GM10847 (cell line): ENCODE measurements around the gene DLX4.

Experiments
- POLR2A ChIP-seq: IDR thresholded peaks from 2 replicates; pipeline ENCODE4 v1.6.1; 2011; ENCODE audit not compliant: insufficient read length; ENCODE audit errors: extremely low read depth

DLX4 gene, protein sequence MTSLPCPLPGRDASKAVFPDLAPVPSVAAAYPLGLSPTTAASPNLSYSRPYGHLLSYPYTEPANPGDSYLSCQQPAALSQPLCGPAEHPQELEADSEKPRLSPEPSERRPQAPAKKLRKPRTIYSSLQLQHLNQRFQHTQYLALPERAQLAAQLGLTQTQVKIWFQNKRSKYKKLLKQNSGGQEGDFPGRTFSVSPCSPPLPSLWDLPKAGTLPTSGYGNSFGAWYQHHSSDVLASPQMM

DNA sequence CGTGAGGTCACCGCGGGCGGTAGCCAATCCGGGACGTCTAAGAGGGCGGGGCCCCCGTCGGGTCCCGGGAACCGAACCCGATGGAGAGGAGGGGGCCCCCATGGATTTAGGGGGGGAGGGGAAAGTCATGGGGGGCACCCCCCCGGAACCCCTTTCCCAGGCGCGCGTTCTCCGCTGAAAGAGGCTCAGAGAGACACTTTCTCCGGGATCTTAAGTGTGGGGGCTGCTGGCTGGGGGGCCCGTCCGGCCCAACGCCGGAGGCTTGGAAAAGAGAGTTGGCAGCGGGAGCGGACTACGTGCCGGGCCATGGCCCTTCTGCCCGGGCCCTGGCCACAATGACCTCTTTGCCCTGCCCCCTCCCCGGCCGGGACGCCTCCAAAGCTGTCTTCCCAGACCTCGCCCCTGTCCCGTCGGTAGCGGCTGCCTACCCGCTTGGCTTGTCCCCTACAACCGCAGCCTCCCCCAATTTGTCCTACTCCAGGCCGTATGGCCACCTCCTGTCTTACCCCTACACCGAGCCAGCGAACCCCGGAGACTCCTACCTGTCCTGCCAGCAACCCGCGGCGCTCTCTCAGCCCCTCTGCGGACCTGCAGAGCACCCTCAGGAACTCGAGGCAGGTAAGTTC, at the start of gene DLX4:
DLX4 (plus strand) TSS at position 57 of the 626 bp plus-strand sequence; CDS start at position 336, 279 bp downstream.
- TF ChIP-seq POLR2A: no peak

DNA sequence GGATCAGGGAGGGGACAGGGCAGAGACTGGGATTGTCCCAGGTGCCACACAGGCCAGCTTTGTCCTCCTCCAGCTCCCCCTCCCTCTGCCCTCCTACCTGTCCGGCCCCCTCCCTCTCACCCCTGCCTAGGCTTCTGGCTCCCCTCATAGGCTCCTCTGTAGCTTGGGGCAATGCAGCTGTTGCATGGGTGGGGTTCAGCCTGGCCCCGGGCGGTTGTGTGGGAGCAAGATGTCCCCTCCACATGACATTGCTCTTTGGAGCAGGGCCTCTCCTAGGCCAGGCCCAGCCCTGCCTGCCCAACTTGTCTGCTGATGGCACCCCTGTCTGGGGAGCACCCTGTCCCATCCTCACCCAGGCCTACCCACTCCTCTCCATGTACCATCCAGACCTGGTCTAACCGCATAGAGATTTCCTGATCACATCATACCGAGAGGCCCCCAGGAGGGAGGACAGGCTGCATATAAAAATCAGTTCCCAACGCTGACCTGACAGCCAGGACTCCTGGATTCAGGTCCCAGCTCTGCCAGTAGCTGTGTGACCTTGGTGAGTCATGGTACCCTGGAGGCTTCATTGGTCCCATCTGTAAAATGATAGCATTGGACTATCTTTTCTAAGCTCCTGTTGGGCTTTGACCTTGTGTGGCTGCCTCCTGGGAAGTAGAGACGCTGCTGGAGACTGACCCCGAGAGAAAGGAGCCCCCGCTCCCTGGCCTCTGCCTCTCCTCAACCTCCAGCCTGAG, 48.8 kb upstream of the DLX4 start:
- TF ChIP-seq POLR2A: no peak

DNA sequence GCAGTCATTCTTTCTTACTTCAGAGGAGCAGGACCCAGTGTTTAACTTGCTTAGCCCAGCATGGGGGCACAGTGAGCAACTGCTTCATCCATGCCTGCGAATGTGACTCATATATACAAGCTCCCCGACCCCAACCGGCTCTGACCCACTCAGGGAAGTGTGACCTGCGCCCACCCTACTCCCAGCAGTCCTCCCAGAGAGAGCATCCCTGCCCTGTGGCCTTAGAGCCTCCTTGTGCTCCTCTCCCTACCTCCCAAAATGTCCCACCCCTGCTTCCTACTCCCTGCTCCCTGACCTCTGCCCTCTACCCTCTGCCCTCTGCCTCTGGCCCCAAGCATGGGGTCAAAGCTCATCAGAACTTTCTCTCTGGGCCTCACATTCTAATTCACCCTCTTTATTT, 46.9 kb upstream of the DLX4 start:
- TF ChIP-seq POLR2A: no peak

DNA sequence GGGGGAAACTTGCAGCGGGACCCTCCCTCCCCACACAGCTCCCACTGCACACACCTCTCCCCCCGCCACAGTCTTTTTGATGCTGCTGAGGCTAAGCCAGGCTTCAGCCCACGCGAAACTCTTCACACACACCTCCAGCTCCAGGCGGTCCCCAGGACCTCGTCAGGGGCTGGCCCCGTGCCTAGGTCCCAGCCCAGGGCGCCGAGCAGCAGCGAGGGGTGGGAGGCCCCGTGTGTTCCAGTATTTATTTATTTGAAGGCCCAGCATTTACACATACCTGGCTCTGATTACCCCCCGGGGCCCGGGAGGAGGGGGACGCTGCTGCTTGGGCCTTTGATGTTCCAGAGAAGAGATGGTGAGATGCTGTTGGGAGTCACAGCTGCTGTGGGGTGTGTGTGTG, 44.9 kb upstream of the DLX4 start:
- no peak for TF ChIP-seq POLR2A

DNA sequence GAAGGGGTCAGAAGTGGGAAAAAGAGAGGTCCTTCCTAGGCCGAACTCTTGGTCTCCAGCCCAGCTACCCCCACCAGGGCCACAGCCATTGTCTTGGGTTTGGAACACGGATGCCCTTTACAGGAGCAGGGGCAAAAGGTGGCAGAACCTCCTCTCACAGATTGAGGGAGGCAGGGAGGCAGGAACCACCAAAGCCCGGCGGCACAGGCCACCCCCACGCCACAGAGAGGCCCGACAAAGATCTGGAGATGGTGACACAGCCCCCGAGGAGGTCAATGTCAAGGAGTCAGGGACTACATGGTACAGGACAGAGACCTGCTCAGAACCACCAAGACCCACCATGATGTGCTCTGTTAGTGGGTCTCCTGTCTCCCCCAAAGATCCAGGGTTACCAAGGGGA, 44.4 kb upstream of the DLX4 start:
- TF ChIP-seq POLR2A: no peak

DNA sequence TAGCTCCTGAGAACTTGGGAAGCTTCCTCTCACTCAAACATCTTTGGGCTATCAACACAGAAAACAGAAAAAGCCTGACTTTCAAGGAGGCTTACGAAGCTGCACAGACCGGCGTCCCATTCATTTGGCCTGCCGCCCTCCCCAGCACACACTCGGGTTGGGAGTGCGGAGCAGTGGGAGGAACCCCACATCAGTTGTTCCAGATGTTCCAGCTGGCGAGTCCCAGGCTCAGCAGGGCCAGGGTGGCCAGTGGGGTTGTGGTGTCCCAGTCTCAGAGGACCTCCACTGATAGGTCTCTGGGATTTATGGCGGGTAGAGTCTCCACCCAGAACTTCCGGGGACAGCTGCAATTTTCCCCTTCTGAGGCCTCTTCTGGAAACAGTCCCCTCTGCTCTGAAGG, 43.1 kb upstream of the DLX4 start:
- TF ChIP-seq POLR2A: no peak

DNA sequence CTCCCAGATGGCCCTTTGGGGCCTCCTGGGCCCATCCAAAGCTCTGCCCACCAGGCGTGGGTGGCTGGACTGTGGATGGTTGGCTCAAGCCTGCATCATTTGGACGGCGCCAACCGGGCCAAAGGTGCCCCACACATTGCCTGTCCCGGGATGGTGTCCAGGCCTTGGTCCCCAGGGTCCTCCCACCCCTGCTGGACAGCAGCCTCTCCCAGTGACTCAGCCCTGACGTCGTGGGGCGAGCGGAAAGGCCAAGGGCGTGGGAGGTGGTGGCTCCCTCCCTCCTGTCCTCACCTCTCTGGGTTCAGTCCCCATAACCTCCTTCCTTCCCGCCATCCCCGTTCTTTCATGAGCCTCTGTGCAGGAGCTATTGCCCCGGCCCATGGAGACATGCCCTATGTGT, 42.1 kb upstream of the DLX4 start:
- no peak for TF ChIP-seq POLR2A

DNA sequence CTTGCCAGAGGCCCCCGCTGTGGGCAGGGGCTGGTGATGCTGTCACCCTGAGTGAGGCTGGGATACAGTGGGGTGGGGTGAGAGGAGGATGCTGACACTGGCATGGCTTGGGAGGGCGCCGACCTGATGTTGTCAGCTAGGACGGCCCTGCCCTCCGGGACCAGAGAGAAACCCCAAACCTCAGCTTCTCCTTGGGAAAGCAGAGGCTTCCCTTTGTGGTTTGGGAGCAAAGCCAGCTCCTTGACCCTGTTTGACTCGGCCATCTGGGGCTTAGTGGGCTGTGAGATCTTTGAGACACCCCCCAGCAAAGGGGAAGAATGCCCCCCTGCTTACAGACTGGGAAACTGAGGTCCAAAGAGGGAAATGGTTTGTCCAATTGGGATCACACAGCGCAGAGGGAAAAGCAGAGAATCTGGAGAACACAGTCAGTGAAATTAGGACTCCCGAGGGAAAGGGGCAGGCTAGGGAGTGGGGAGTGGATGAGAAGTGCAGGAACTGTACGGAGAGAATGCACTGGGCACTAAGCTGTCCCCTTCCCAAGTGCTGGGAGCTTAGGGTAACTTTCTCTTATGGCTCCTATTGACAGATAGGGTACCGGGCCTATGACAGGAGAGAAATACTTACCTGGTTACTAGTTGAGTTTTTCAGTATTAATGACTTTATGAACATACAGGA, 40.7 kb upstream of the DLX4 start:
- no peak for TF ChIP-seq POLR2A

DNA sequence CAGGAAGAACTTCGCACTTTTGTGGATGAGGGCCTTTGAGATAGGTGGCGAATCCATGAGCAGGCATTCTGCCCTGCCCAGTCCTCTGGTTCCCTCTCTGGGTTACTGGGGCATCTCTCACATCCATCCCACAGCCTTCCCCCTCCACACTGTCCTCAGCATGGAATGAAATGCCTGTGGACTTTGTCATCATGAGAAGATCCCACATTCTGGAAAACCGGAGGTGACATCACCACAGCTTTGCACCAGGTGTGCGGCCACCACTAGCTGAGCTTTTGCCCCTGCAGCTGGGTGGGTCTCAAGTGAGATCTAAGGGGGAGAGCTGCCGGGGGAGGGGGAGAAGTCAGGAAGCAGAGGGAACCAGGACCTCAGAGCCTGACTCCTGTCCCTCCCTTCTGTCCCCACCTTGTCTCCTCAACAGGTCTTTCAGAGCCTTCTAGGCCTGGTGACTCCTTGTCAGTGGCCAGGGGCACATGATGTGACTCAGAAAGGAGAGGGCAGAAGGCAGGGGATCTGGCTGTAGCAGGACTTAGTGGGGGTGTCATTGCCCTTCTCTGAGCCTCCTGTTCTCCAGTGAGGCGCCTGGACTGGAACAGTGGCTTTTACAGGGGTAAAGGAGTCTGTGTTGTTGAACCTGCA, 40.0 kb upstream of the DLX4 start:
- TF ChIP-seq POLR2A: no peak

DNA sequence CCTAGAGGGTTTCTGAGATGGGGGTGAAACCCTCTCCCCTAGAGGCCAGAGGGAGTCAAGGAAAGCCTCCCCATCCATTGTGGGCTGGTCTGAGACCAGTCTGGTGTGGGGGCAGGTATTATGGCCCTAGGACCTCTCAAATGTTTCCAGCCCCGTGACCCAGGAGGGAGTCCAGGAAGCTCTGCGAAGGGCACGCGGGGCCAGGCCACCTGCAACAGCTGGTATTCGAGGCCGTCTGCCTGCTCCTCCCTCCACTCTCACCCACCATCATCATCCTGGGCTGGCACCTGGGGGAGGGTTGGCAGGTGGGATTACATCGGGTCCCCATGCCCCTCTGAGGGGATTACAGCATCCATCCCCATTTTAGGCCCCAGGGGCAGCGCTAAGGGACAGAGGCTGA, 38.1 kb upstream of the DLX4 start:
- no peak for TF ChIP-seq POLR2A

DNA sequence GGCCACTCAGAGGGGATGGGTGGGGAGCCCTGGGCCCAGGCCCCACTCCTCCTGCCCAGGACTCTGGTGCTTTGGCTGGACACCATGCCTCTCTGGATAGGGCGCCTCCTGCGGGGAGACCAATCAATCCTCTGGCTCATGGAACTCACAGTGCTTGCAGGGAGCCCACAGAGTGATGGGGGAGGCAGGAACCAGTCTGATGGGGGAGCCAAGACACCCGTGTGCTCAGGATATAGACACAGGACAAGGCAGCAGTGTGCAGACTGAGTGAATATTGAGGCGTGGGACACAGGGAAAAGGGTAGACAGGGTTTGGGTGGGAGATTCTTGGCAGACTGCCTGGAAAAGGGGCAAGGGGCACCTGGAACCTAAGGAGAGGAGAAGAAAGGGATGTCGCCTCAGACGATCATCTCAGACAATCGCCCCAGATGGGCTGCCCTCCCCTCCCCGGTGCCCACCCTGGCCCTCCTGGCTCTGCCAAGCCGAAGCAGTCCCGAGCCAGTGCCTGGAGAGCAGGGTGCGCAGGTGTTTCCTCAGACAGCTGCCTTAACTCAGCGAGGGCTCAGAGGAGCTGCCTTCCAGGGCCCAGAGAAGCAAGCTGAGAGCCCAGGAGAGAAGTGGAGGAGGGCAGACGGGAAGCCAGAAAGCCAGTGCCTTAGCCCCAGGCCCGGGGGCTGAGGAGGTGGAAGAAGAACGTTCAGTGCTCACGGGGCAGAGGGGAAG, 37.4 kb upstream of the DLX4 start:
- TF ChIP-seq POLR2A: no peak

DNA sequence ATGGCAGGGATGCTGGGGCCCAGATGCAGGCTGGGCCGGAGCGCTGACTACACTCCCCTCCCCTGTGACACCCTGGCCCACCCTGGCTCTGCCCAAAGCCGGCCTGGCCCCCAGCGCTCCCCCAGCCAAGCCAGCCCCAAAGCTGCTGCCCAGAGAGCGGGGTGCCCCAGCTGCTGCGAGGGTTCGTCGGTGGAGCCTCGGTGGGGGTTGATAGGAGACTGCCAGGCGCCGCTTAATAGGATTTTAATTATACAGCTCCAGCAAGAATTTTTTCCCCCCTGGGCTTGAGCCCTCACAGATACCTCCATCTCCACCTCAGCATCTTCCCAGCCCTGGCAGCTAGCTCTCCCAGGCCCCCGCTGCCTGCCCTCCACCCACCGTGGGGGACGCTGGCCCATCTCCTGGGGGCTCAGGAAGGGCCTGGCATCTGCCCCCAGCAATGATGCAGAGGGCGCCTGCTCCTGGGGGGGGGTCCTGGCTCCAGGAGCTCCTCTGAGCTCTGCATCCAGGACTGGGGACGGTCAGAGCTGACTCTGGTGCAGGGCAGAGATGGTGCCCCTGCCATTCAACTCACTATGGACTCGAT, 36.8 kb upstream of the DLX4 start:
- TF ChIP-seq POLR2A: no peak

DNA sequence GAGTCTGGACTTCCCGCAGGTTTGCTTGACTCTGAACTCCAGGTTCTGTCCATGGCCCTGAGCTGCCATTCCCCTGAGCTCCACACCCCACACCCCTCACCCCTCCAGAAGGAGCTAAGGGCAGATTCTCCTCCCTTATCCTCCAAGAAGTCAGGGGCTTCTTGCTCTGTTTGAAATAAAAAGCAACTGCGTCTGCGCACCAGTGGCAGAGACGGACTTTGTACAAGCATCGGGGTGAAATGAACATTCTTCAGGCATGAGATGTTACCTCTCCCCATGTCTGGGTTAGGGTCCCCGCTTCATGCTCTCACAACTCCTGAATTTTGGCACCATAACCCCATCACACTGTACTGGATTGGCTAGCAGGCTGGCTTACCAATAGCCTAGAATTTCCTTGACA, 36.1 kb upstream of the DLX4 start:
- no peak for TF ChIP-seq POLR2A

DNA sequence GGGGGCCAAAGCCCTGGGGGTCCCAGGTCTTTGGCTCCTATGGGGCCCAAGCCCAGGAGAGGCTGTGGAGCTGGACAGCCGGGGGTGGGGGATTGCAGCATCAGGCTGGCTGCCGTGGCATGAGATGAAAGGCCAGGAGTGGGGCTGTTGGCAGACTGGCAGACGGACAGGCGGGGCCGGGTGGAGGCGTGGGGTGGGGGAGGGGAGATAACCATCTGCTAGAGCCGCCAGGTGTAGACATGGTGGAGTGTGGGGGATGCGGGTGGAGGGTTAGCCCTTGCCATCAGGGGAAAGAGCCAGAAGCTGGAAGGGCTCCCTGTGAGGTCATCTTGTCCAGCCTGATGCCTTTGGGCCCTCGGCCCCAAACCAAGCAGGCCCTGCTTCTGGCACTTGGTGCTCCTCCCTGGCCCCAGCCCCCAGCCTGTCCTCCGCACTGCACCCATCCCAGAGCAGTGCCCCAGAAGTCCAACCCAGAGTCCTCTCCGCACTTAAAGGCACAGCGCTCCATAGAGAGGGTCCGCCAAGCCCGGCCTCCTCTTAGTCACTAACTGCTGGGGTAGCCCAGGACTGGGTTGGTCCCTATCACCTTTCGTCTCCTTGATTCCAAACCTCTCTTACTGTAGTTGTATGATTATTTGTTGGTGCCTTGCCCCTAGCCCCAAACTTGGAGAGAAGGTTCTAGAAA, 33.3 kb upstream of the DLX4 start:
- no peak for TF ChIP-seq POLR2A
